ENCODE measurements around the gene RAP1GAP. TPM values are rescaled to one million over a fixed set of nuclear protein-coding genes. Genes with fewer than 3 reads are reported as not detected.

RAP1GAP gene
- total RNA-seq, 2 experiments from 2014 or later, result not detected

GRCh38 chr1:21630571-21631343 is 38.4 kb downstream of the RAP1GAP start:
- no peak for DNase-seq (ENCODE audit: low spot score)
- Histone ChIP-seq H3K4me1 (ENCODE audit: insufficient read depth, low read length, poor library complexity, severe bottlenecking) (no peaks in the 10 kb centered on the region), H3K9me2 (ENCODE audit: insufficient read depth, low read length) (no peaks in the 10 kb centered on the region), H3K4me2 (ENCODE audit: low read length) (no peak overlapping the region), H3K9me3 (ENCODE audit: low read length) (no peaks in the 10 kb centered on the region), H2AFZ (ENCODE audit: low read length) (no peak overlapping the region), H3K4me3 (ENCODE audit: low read depth, low read length, poor library complexity, severe bottlenecking) (no peak overlapping the region), H3K79me2 (ENCODE audit: insufficient read depth, low read depth, low read length) (no peaks in the 10 kb centered on the region), H3K27ac (ENCODE audit: low read depth, low read length, poor library complexity, severe bottlenecking) (no peak overlapping the region), H4K20me1 (ENCODE audit: insufficient read depth, low read length) (no peaks in the 10 kb centered on the region), H3K36me3 (ENCODE audit: insufficient read depth, low read length) (no peaks in the 10 kb centered on the region)
- no TSS peak for BruUV-seq (replicated peaks)
- intact Hi-C loops (cut with micrococcal nuclease; ENCODE audit: unreplicated experiment), result no loop called here
- POLR2A ChIA-PET, result no interaction called here
- CTCF ChIA-PET (ENCODE audit: unreplicated experiment), result no interaction called here
- TF ChIP-seq EZH2phosphoT487 (IDR thresholded peaks at IDR 0.05; ENCODE audit: borderline replicate concordance, low read depth, low read length) (no peak), CTCF (conservative IDR thresholded peaks at IDR 0.05; ENCODE audit: low read length) (no peak)

- intact Hi-C loops (cut with micrococcal nuclease; ENCODE audit: unreplicated experiment), result no loop called here
- no peak for DNase-seq (ENCODE audit: low spot score)
- no peaks in the 10 kb centered on the region for H3K9me2 ChIP-seq (ENCODE audit: insufficient read depth, low read length)
- H3K9me3 ChIP-seq (ENCODE audit: low read length), result no peaks in the 10 kb centered on the region
- no peak overlapping the region for H2AFZ ChIP-seq (ENCODE audit: low read length)
- H3K4me2 ChIP-seq (ENCODE audit: low read length), result no peak overlapping the region
- no TSS peak for BruUV-seq (replicated peaks)
- no peak for TF ChIP-seq EZH2phosphoT487 (IDR thresholded peaks at IDR 0.05; ENCODE audit: borderline replicate concordance, low read depth, low read length)
- no peak for TF ChIP-seq CTCF (conservative IDR thresholded peaks at IDR 0.05; ENCODE audit: low read length)
- no peak overlapping the region for H3K4me3 ChIP-seq (ENCODE audit: low read depth, low read length, poor library complexity, severe bottlenecking)
- no peaks in the 10 kb centered on the region for H3K4me1 ChIP-seq (ENCODE audit: insufficient read depth, low read length, poor library complexity, severe bottlenecking)
- H3K79me2 ChIP-seq (ENCODE audit: insufficient read depth, low read depth, low read length), result no peaks in the 10 kb centered on the region
- ChIA-PET POLR2A (no interaction called here), CTCF (ENCODE audit: unreplicated experiment) (no interaction called here)
- no peak overlapping the region for H3K27ac ChIP-seq (ENCODE audit: low read depth, low read length, poor library complexity, severe bottlenecking)
- H3K36me3 ChIP-seq (ENCODE audit: insufficient read depth, low read length), result no peaks in the 10 kb centered on the region
- H4K20me1 ChIP-seq (ENCODE audit: insufficient read depth, low read length), result no peaks in the 10 kb centered on the region
These were observed 39.2 kb downstream of the RAP1GAP start for GRCh38 chr1:21629971-21630370.

GRCh38 chr1:21628798-21629393 is 40.3 kb downstream of the RAP1GAP start:
- TF ChIP-seq CTCF (conservative IDR thresholded peaks at IDR 0.05; ENCODE audit: low read length), result no peak
- TF ChIP-seq EZH2phosphoT487 (IDR thresholded peaks at IDR 0.05; ENCODE audit: borderline replicate concordance, low read depth, low read length), result no peak
- CTCF ChIA-PET (ENCODE audit: unreplicated experiment), result no interaction called here
- no TSS peak for BruUV-seq (replicated peaks)

More at GRCh38 chr1:21628798-21629393, 40.3 kb downstream of the RAP1GAP start:
- no peaks in the 10 kb centered on the region for H3K79me2 ChIP-seq (ENCODE audit: insufficient read depth, low read depth, low read length)
- no peak overlapping the region for H3K27ac ChIP-seq (ENCODE audit: low read depth, low read length, poor library complexity, severe bottlenecking)
- POLR2A ChIA-PET, result no interaction called here
- no peak overlapping the region for H3K4me2 ChIP-seq (ENCODE audit: low read length)
- no peaks in the 10 kb centered on the region for H3K36me3 ChIP-seq (ENCODE audit: insufficient read depth, low read length)
- no peak overlapping the region for H2AFZ ChIP-seq (ENCODE audit: low read length)
- no peak overlapping the region for H3K4me3 ChIP-seq (ENCODE audit: low read depth, low read length, poor library complexity, severe bottlenecking)
- intact Hi-C loops (cut with micrococcal nuclease; ENCODE audit: unreplicated experiment), result no loop called here
- no peaks in the 10 kb centered on the region for H3K9me2 ChIP-seq (ENCODE audit: insufficient read depth, low read length)
- no peaks in the 10 kb centered on the region for H4K20me1 ChIP-seq (ENCODE audit: insufficient read depth, low read length)
- no peaks in the 10 kb centered on the region for H3K4me1 ChIP-seq (ENCODE audit: insufficient read depth, low read length, poor library complexity, severe bottlenecking)
- no peak for DNase-seq (ENCODE audit: low spot score)
- no peaks in the 10 kb centered on the region for H3K9me3 ChIP-seq (ENCODE audit: low read length)
